HepG2 (cell line): ENCODE results near the gene CLEC11A. TPM values are rescaled to one million over a fixed set of nuclear protein-coding genes. Genes with fewer than 3 reads are reported as not detected.
"Not testable (repeated sequence)": the region's sequence is repeated elsewhere in the genome, so short reads cannot be mapped to it uniquely, and the experiment has no call there.

Source experiments
- ATAC-seq: fragments of 200-7000 bp; cut with Tn5 transposase; 3 replicates; pipeline ENCODE4 v1.9.1; 2020; ENCODE audit warnings: mild to moderate bottlenecking, moderate library complexity
- BruUV-seq: library from RNA; stranded (reverse); fragments of 400-500 nt; replicated peaks from 2 replicates; lab custom pipeline; 2021; lab: Mats Ljungman, UMichigan
- CTCF ChIA-PET: fragments of 300-600 bp; formaldehyde crosslinking; extraction: SDS; loops from one replicate; lab custom pipeline; 2021; ENCODE audit warnings: low total read pairs, inconsistent platforms, low intra/inter-chr PET ratio; lab: Yijun Ruan, JAX
- POLR2A ChIA-PET: fragments of 350-600 bp; sonication (Branson Sonifier 250); formaldehyde crosslinking; loops from one replicate; lab custom pipeline; 2020; ENCODE audit warnings: antibody characterized with exemption, inconsistent platforms; lab: Yijun Ruan, JAX
- DNase-seq: peaks from one replicate; pipeline ENCODE4 v3.0.0-alpha.2; 2015; ENCODE audit warnings: low spot score
- FAIRE-seq: peaks from 3 replicates; lab custom pipeline; 2011; peaks lifted over from hg19 to GRCh38; lab: Jason Lieb, UNC
- H2AFZ ChIP-seq: one replicate; pipeline ENCODE4 v1.6.1; 2011; ENCODE audit warnings: low read length, inconsistent platforms
- H3K27ac ChIP-seq: fragments of 300-600 bp; 3 replicates; pipeline ENCODE4 v1.8.0; 2011; ENCODE audit warnings: mixed run types, mild to moderate bottlenecking, mixed read lengths, low read length, inconsistent platforms; ENCODE audit not compliant: insufficient read depth; ENCODE audit errors: extremely low read length
- H3K27me3 ChIP-seq, 2 experiments: fragments of 200-600 bp in 1 of 2; 2 replicates in 1 of 2; 3 replicates in 1 of 2; pipeline versions ENCODE4 v1.6.0 to v1.8.0; 2011; ENCODE audit warnings: low read length in 2 of 2, mild to moderate bottlenecking in 2 of 2, moderate library complexity in 2 of 2, inconsistent platforms in 1 of 2; ENCODE audit not compliant: insufficient read depth in 2 of 2, control insufficient read depth in 1 of 2
- H3K36me3 ChIP-seq, 2 experiments: fragments of 200-600 bp in 1 of 2; replicated peaks in 1 of 2; 2 replicates in 1 of 2; 3 replicates in 1 of 2; pipeline versions ENCODE4 v1.5.1 to v1.8.0; 2011; ENCODE audit warnings: low read length in 2 of 2, inconsistent platforms in 1 of 2; ENCODE audit not compliant: insufficient read depth in 2 of 2, control insufficient read depth in 1 of 2
- H3K4me1 ChIP-seq: 2 replicates; pipeline ENCODE4 v1.5.1; 2012; ENCODE audit warnings: low read length, inconsistent platforms; ENCODE audit not compliant: insufficient read depth
- H3K4me2 ChIP-seq: 2 replicates; pipeline ENCODE4 v1.6.0; 2011; ENCODE audit warnings: low read depth, low read length, inconsistent platforms
- H3K4me3 ChIP-seq, 3 experiments: fragments of 200-600 bp in 1 of 3; sonication (generic), shearing (Covaris generic) in 1 of 3; replicated peaks in 1 of 3; 2 replicates each; pipeline ENCODE4 v1.5.1; 2011 to 2016; ENCODE audit warnings: low read length in 3 of 3, inconsistent platforms in 2 of 3, low read depth in 2 of 3, mild to moderate bottlenecking in 2 of 3, control low read depth in 1 of 3, mixed read lengths in 1 of 3; ENCODE audit not compliant: insufficient read depth in 1 of 3
- H3K79me2 ChIP-seq: one replicate; pipeline ENCODE4 v1.6.1; 2011; ENCODE audit warnings: low read length, inconsistent platforms; ENCODE audit not compliant: insufficient read depth
- H3K9ac ChIP-seq: 2 replicates; pipeline ENCODE4 v1.6.0; 2011; ENCODE audit warnings: mild to moderate bottlenecking, low read depth, low read length, inconsistent platforms; ENCODE audit not compliant: insufficient read depth
- H3K9me3 ChIP-seq: 2 replicates; pipeline ENCODE4 v1.5.1; 2012; ENCODE audit warnings: mild to moderate bottlenecking, low read length
- H4K20me1 ChIP-seq: 2 replicates; pipeline ENCODE4 v1.6.0; 2011; ENCODE audit warnings: inconsistent platforms, mild to moderate bottlenecking, low read length, moderate library complexity; ENCODE audit not compliant: insufficient read depth
- KDM6A ChIP-seq: IDR thresholded peaks from 2 replicates; pipeline ENCODE4 v1.6.1; 2016; ENCODE audit warnings: low read depth
- WGBS: methylation state at CpG from one replicate; pipeline ENCODE4 v1.1.6; 2017; ENCODE audit warnings: low lambda C conversion rate; 5-methylcytosine and 5-hydroxymethylcytosine counted together
- in situ Hi-C: cut with HindIII; loops from 2 replicates; pipeline ENCODE4 v1.10.0; 2017; ENCODE audit warnings: low pct_unique_long_range_greater_than_20kb; ENCODE audit not compliant: extremely low pct_ligation_motif_present
- intact Hi-C: fragments of 100-400 bp; cut with micrococcal nuclease; formaldehyde crosslinking; loops from one replicate; pipeline ENCODE4 v1.10.0; 2022; ENCODE audit not compliant: unreplicated experiment
- polyA plus RNA-seq, 8 experiments: library from polyadenylated mRNA; depleted of rRNA in 3 of 8; stranded (reverse) in 7 of 8; unstranded in 1 of 8; fragments of >200 nt; fragmentation: Illumina TruSeq in 4 of 8; extraction: Trizol in 4 of 8; gene quantifications; 2 replicates each; pipeline versions ENCODE4 v1.2.1 to v1.2.3, GENCODE V29; 2011 to 2016; ENCODE audit warnings: low read depth in 4 of 8, missing spikeins in 1 of 8, mixed read lengths in 1 of 8; ENCODE audit not compliant: insufficient read depth in 1 of 8
- total RNA-seq, 5 experiments: library from RNA; depleted of rRNA; stranded (reverse); fragments of >200 nt; fragmentation: Illumina TruSeq; extraction: Trizol; gene quantifications; 2 replicates each; pipeline ENCODE4 v1.2.3, GENCODE V29; 2016; ENCODE audit warnings: low read depth in 1 of 5

Gene CLEC11A
- total and polyA plus RNA-seq, 2 of the 13 experiments (the other 11 are each of a cell fraction or from before 2014, with no cell fraction given), result not detected

DNA sequence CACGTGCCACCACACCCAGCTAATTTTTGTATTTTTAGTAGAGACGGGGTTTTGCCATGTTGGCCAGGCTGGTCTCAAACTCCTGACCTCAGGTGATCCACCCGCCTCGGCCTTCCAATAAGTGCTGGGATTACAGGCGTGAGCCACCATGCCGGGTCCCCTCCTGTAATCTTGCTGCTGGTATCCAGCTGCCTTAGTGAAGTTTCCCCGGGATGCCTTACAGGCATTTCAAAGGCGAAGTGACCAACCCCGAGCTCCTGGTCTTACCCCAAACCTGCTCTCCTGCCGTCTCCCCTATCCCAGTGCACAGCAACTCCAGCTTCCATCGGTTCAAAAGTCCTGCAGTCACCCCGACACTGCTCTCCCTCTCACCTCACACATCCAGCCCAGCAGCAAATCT, 43.6 kb downstream of the CLEC11A start:
- H3K9ac ChIP-seq, H3K27me3 ChIP-seq, H3K4me3 ChIP-seq, H3K9me3 ChIP-seq, H2AFZ ChIP-seq, CTCF ChIA-PET, H3K27ac ChIP-seq, ATAC-seq, H4K20me1 ChIP-seq, H3K79me2 ChIP-seq, DNase-seq, BruUV-seq, FAIRE-seq, H3K36me3 ChIP-seq, H3K4me2 ChIP-seq, H3K4me1 ChIP-seq, in situ Hi-C loops, intact Hi-C loops: not testable (repeated sequence)
- WGBS, result 13% methylated on average over 8 of the region's 12 CpGs
- POLR2A ChIA-PET, result interaction anchor here (0.6 kb wide), 1 partner anchor 573 kb away, joined by 4 read pairs; no protein-coding TSS in a partner anchor

DNA sequence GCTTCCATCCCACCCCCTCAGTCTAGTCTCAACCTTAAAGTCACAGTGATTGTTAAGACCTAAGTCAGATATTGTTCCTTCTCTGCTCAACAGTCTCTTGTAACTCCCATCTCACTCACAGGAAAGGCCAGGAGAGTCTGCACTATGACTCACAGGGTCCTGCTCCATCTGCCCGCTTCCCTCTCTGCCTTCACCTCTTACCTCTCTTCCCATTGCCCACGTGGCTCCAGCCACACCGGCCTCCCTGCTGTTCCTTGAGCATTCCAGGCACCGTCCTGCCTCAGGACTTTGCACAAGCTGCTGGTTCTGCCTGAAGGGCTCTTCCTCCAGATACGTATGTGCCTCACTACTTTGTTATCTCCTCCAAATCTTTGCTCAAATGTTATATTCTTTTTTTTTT, 44.1 kb downstream of the CLEC11A start:
- H3K4me1 ChIP-seq, H3K27ac ChIP-seq, in situ Hi-C loops, H3K4me3 ChIP-seq, H3K9me3 ChIP-seq, H3K4me2 ChIP-seq, H3K27me3 ChIP-seq, intact Hi-C loops, BruUV-seq, FAIRE-seq, H3K79me2 ChIP-seq, H3K9ac ChIP-seq, ATAC-seq, H4K20me1 ChIP-seq, H3K36me3 ChIP-seq, H2AFZ ChIP-seq, POLR2A ChIA-PET, CTCF ChIA-PET, DNase-seq: not testable (repeated sequence)
- WGBS, result 3% methylated on average over 5 of the region's 5 CpGs

DNA sequence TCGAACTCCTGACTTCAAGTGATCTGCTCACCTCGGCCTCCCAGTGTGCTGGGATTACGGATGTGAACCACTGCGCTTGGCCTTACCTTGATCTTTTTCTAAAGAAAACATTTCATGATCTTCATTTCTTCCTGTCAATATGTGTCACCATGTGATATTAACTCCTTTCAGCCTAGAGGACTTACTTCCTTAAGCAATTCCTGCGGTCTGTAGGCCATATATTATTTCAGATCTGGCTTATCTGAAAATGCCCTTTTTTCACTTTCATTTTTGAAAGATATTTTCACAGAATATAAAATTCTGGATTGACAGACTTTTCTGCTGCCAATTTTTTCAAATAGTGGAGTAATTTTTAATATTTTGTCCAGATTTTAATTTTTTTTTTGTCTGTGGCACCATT, 45.1 kb downstream of the CLEC11A start:
- WGBS, result 20% methylated on average over 5 of the region's 5 CpGs
- no peaks in the 10 kb centered on the region for H4K20me1 ChIP-seq
- POLR2A ChIA-PET, result no interaction called here
- no peak overlapping the region for H3K9ac ChIP-seq
- TF ChIP-seq KDM6A (CRISPR knock-in tag), result no peak
- BruUV-seq, result no TSS peak
- H3K4me2 ChIP-seq, result no peak overlapping the region
- no peaks in the 10 kb centered on the region for H3K9me3 ChIP-seq
- ATAC-seq (no peak), FAIRE-seq (no peak), DNase-seq (no peak)
- H3K4me3 ChIP-seq, result no peak overlapping the region
- CTCF ChIA-PET, result no interaction called here
- no peaks in the 10 kb centered on the region for H3K36me3 ChIP-seq
- intact Hi-C loops, result no loop called here
- H2AFZ ChIP-seq, result no peak overlapping the region
- no peaks in the 10 kb centered on the region for H3K79me2 ChIP-seq
- no peaks in the 10 kb centered on the region; a peak in 2 of 5 replicates for H3K27me3 ChIP-seq
- in situ Hi-C loops, result no loop called here
- H3K4me1 ChIP-seq, result no peaks in the 10 kb centered on the region
- H3K27ac ChIP-seq, result no peak overlapping the region

DNA sequence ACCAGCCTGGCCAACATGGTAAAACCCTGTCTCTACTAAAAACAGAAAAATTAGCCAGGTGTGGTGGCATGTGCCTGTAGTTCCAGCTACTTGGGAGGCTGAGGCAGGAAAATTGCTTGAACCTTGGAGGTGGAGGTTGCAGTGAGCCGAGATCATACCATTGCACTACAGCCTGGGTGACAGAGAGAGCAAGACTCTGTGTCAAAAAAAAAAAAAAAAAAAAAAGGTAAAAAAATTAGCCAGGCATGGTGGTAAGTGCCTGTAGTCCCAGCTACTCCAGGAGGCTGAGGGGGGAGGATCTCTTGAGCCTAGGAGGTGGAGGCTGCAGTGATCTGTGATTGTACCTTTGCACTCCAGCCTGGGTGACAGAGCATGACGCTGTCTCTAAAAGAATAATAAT, 47.0 kb downstream of the CLEC11A start, which contains the start of gene GPR32:
TSS of gene GPR32 (plus strand) at position 301 of the 400 bp plus-strand sequence. CDS start 137 bp downstream, outside the sequence.
- 31% methylated on average over 2 of the region's 2 CpGs for WGBS
- H3K4me3 ChIP-seq, POLR2A ChIA-PET: not testable (repeated sequence)

More for the DNA sequence above, 47.0 kb downstream of the CLEC11A start, which contains the start of gene GPR32:
- H3K9me3 ChIP-seq, ATAC-seq, in situ Hi-C loops, H2AFZ ChIP-seq, H3K27ac ChIP-seq, BruUV-seq, H3K27me3 ChIP-seq, DNase-seq, H3K4me2 ChIP-seq, H3K79me2 ChIP-seq, FAIRE-seq, H4K20me1 ChIP-seq, H3K9ac ChIP-seq, H3K4me1 ChIP-seq, H3K36me3 ChIP-seq, CTCF ChIA-PET, intact Hi-C loops: not testable (repeated sequence)
